Nephron progenitor cell (in vitro differentiated cells): ENCODE data around the gene SYNE2.
A peak's percentile ranks its signal among the peaks of the same experiment; 100 is the strongest.
"Not testable (repeated sequence)": the region's sequence is repeated elsewhere in the genome, so short reads cannot be mapped to it uniquely, and the experiment has no call there.

Experiments
- DNase-seq: peaks from one replicate; pipeline ENCODE4 v3.0.0; 2021
- H3K27ac Mint-ChIP-seq: 2 replicates; pipeline ENCODE4 v1.8.0; 2021; ENCODE audit warnings: mild to moderate bottlenecking, moderate library complexity, mixed read lengths
- H3K27me3 Mint-ChIP-seq: 2 replicates; pipeline ENCODE4 v1.8.0; 2021; ENCODE audit warnings: mild to moderate bottlenecking, low read depth, mixed read lengths; ENCODE audit not compliant: poor library complexity
- H3K36me3 Mint-ChIP-seq: 2 replicates; pipeline ENCODE4 v1.8.0; 2021; ENCODE audit warnings: low read depth, mixed read lengths
- H3K4me1 Mint-ChIP-seq: 2 replicates; pipeline ENCODE4 v1.8.0; 2021; ENCODE audit warnings: mixed read lengths
- H3K4me3 Mint-ChIP-seq: 2 replicates; pipeline ENCODE4 v1.8.0; 2021; ENCODE audit warnings: mild to moderate bottlenecking, moderate library complexity, mixed read lengths
- H3K9me3 Mint-ChIP-seq: 2 replicates; pipeline ENCODE4 v1.8.0; 2021; ENCODE audit warnings: mild to moderate bottlenecking, moderate library complexity, mixed read lengths
- CTCF ChIP-seq: fragments of 200-600 bp; sonication (generic); IDR thresholded peaks from 2 replicates; pipeline ENCODE4 v1.5.0; 2021; ENCODE audit warnings: antibody characterized with exemption

SYNE2 gene

GRCh38 chr14:64208981-64209380 is 356.2 kb downstream of the SYNE2 start:
- no peaks in the 10 kb centered on the region for H3K27me3 Mint-ChIP-seq
- H3K4me1 Mint-ChIP-seq: peaks cover 10% of the 10 kb centered on the region
- H3K36me3 Mint-ChIP-seq: peaks cover 56% of the 10 kb centered on the region
- no peak for TF ChIP-seq CTCF
- DNase-seq: no peak
- H3K4me3 Mint-ChIP-seq: no peak overlapping the region
- H3K27ac Mint-ChIP-seq: peak overlapping the region; percentile 59
- no peaks in the 10 kb centered on the region for H3K9me3 Mint-ChIP-seq

GRCh38 chr14:64209444-64210131 is 356.8 kb downstream of the SYNE2 start:
- peaks cover 54% of the 10 kb centered on the region for H3K36me3 Mint-ChIP-seq
- peak overlapping the region; percentile 59 for H3K27ac Mint-ChIP-seq
- H3K27me3 Mint-ChIP-seq: no peaks in the 10 kb centered on the region
- H3K4me3 Mint-ChIP-seq: no peak overlapping the region
- DNase-seq: no peak
- peaks cover 10% of the 10 kb centered on the region for H3K4me1 Mint-ChIP-seq
- no peak for TF ChIP-seq CTCF
- H3K9me3 Mint-ChIP-seq: no peaks in the 10 kb centered on the region

GRCh38 chr14:64210216-64210615 is 357.4 kb downstream of the SYNE2 start:
- Mint-ChIP-seq H3K27ac (peak overlapping the region; percentile 51), H3K36me3 (peaks cover 58% of the 10 kb centered on the region), H3K4me1 (peaks cover 10% of the 10 kb centered on the region), H3K27me3 (no peaks in the 10 kb centered on the region), H3K4me3 (no peak overlapping the region), H3K9me3 (no peaks in the 10 kb centered on the region)
- TF ChIP-seq CTCF: no peak
- no peak for DNase-seq

DNA sequence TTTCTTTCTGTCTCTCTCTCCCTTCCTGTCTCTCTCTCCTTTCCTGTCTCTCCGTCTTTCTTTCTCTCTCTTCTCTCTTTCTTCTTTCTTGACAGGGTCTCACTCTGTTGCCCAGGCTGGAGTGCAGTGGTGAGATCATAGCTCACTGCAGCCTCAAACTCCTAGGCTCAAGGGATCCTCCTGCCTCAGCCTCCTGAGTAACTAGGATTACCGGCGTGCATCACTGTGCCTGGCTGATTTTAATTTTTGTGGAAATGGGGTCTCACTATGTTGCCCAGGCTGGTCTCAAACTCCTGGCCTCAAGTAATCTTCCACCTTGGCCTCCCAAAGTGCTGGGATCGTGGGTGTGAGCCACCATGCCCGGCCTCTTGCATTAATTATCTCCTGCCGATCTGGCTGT is 358.1 kb downstream of the SYNE2 start:
- not testable (repeated sequence) for H3K4me1 Mint-ChIP-seq, H3K4me3 Mint-ChIP-seq, H3K27me3 Mint-ChIP-seq, H3K9me3 Mint-ChIP-seq, DNase-seq, H3K27ac Mint-ChIP-seq
- peaks cover 65% of the 10 kb centered on the region for H3K36me3 Mint-ChIP-seq

DNA sequence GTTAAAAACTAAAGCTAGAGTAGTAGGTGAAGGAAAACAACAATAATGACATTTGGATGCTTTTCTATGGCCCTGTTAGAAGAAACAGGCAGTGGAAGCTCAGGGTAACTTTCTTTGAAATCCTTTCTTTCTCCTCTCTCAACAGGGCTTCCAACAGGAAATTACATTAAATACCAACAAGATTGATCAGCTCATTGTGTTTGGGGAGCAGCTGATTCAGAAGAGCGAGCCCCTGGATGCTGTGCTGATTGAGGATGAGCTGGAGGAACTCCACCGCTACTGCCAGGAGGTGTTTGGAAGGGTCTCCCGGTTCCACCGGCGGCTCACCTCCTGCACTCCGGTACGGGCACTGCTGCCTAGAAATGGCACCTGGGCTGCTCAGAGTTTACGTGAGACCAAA is 359.9 kb downstream of the SYNE2 start:
- Mint-ChIP-seq H3K27ac (no peak overlapping the region), H3K4me1 (no peaks in the 10 kb centered on the region), H3K27me3 (no peaks in the 10 kb centered on the region), H3K9me3 (no peaks in the 10 kb centered on the region), H3K4me3 (no peak overlapping the region), H3K36me3 (peaks cover 78% of the 10 kb centered on the region)
- TF ChIP-seq CTCF: no peak
- DNase-seq: no peak

- H3K27ac Mint-ChIP-seq: no peak overlapping the region
- no peak for DNase-seq
- TF ChIP-seq CTCF: no peak
- no peaks in the 10 kb centered on the region for H3K4me1 Mint-ChIP-seq
- no peaks in the 10 kb centered on the region for H3K9me3 Mint-ChIP-seq
- H3K27me3 Mint-ChIP-seq: no peaks in the 10 kb centered on the region
- H3K36me3 Mint-ChIP-seq: peaks cover 82% of the 10 kb centered on the region
- H3K4me3 Mint-ChIP-seq: no peak overlapping the region
These were observed 360.3 kb downstream of the SYNE2 start for GRCh38 chr14:64213086-64213485.
